Measurements from ENCODE around the gene IGF2BP2. TPM values are rescaled to one million over a fixed set of nuclear protein-coding genes. Genes with fewer than 3 reads are reported as not detected.
"Not testable (repeated sequence)": the region's sequence is repeated elsewhere in the genome, so short reads cannot be mapped to it uniquely, and the experiment has no call there.

The IGF2BP2 gene
- total RNA-seq, 1 donor from 2014 or later: 9.8 TPM

DNA sequence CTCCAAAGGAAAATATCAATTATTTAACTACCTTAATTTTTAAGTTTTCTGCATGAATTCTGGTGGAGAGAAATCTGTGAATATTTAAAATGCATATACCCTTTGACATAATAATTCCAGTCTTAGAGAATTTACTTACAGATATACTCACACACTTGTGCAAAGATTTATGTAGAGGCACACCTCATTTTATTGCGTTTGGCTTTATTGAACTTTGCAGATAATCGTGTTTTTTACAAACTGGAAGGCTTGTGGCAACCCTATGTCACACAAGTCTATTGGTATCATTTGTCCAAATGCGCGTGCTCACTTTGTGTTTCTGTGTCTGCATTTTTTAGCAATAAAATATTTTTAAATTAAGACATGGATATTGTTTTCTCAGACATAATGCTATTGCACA lies 157.3 kb downstream of the IGF2BP2 start:
- Histone ChIP-seq H3K4me3 (no peak overlapping the region), H3K4me1 (no peaks in the 10 kb centered on the region), H3K27ac (no peak overlapping the region), H3K9me3 (no peaks in the 10 kb centered on the region), H3K36me3 (peaks cover 0 to 5% of the 10 kb centered on the region in 2 donors), H3K27me3 (no peaks in the 10 kb centered on the region)
- no peak for TF ChIP-seq POLR2A (IDR thresholded peaks at IDR 0.05)
- no peak for TF ChIP-seq POLR2AphosphoS5 (IDR thresholded peaks at IDR 0.05; ENCODE audit: insufficient read depth in 1 of 2, low read depth in 1 of 2)
- no peak for TF ChIP-seq CTCF (IDR thresholded peaks at IDR 0.05)
- DNase-seq (ENCODE audit: extremely low spot score in 2 of 2): no peak
- intact Hi-C loops (cut with DNase I): loop anchor here (10.0 kb wide), 1 partner anchor 107 kb away; no protein-coding TSS in a partner anchor

GRCh38 chr3:185663929-185664328 lies 160.9 kb downstream of the IGF2BP2 start:
- intact Hi-C loops (cut with DNase I): loop anchor here (10.0 kb wide), 1 partner anchor 111 kb away; no protein-coding TSS in a partner anchor
- peaks cover 0 to 5% of the 10 kb centered on the region in 2 donors for H3K36me3 ChIP-seq
- no peaks in the 10 kb centered on the region for H3K27me3 ChIP-seq
- no peak overlapping the region for H3K27ac ChIP-seq
- H3K4me3 ChIP-seq: no peak overlapping the region
- TF ChIP-seq POLR2A (IDR thresholded peaks at IDR 0.05) (no peak), POLR2AphosphoS5 (IDR thresholded peaks at IDR 0.05; ENCODE audit: insufficient read depth in 1 of 2, low read depth in 1 of 2) (no peak), CTCF (IDR thresholded peaks at IDR 0.05) (no peak)
- peaks cover 18% of the 10 kb centered on the region for H3K4me1 ChIP-seq
- DNase-seq (ENCODE audit: extremely low spot score in 2 of 2): no peak
- no peaks in the 10 kb centered on the region for H3K9me3 ChIP-seq

- no peak overlapping the region for H3K27ac ChIP-seq
- TF ChIP-seq POLR2A (IDR thresholded peaks at IDR 0.05) (no peak), POLR2AphosphoS5 (IDR thresholded peaks at IDR 0.05; ENCODE audit: insufficient read depth in 1 of 2, low read depth in 1 of 2) (no peak), CTCF (IDR thresholded peaks at IDR 0.05) (no peak)
- no peaks in the 10 kb centered on the region for H3K27me3 ChIP-seq
- H3K9me3 ChIP-seq: no peaks in the 10 kb centered on the region
- intact Hi-C loops (cut with DNase I): loop anchor here (10.0 kb wide), 1 partner anchor 113 kb away; no protein-coding TSS in a partner anchor
- no peak overlapping the region for H3K4me3 ChIP-seq
- H3K4me1 ChIP-seq: peaks cover 40% of the 10 kb centered on the region
- peaks cover 0 to 3% of the 10 kb centered on the region in 2 donors for H3K36me3 ChIP-seq
- DNase-seq (ENCODE audit: extremely low spot score in 2 of 2): peak in 1 of 2 donors; percentile 82
Observed at GRCh38 chr3:185661772-185662171, 163.1 kb downstream of the IGF2BP2 start.

GRCh38 chr3:185661296-185661695 lies 163.5 kb downstream of the IGF2BP2 start:
- not testable (repeated sequence) for H3K4me3 ChIP-seq, H3K9me3 ChIP-seq, H3K27ac ChIP-seq, H3K27me3 ChIP-seq, H3K36me3 ChIP-seq
- H3K4me1 ChIP-seq: peaks cover 43% of the 10 kb centered on the region
- DNase-seq (ENCODE audit: extremely low spot score in 2 of 2): peak in 1 of 2 donors; percentile 6
- intact Hi-C loops (cut with DNase I): loop anchor here (10.0 kb wide), 1 partner anchor 114 kb away; no protein-coding TSS in a partner anchor

DNA sequence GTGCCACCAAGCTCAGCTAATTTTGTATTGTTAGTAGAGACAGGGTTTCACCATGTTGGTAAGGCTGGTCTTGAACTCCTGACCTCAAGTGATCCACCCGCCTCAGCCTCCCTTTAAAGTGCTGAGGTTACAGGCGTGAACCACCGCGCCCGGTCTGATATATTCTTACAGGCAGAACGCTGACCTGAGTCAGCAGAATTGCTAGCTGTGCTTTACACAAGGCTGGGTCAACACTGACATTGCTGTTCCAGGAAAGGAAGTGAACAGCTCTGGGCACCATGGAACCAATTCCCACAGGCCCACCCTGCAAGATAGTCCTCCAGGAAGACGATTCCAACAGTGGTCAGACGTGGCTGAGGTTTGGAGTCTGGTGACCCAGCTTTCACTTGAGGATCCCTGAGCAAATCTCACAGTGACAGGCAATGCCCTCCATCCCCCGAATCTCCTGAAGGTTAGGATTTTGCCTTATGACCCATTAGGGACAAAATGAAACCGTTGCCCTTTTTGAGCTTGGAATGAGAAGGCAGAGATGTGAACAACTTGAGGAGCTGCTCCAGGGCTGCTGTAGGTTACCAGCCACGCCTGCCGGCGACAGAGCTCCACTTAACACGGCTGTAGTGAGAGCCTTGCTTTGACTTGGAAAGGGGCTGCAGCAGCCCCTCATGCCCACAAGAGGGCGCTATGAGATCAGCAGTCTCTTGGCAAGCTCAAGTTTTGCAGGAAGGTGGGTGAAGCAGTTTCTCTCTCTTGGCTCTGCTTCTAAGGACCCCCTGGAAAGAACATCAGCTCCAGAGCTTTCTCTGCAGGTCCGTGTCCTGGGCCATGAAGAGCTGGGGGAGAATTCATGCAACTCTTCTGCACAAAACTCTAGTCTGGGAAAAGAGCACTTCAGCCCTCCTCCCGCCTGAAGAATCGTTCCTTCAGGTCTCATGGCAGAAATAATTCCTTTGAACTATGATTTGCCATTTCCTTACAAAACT lies 164.6 kb downstream of the IGF2BP2 start:
- no peaks in the 10 kb centered on the region for H3K36me3 ChIP-seq
- intact Hi-C loops (cut with DNase I): loop anchor here (10.0 kb wide), 1 partner anchor 115 kb away; no protein-coding TSS in a partner anchor
- no peak overlapping the region for H3K4me3 ChIP-seq
- peak in 1 of 2 donors; percentile 87 for DNase-seq (ENCODE audit: extremely low spot score in 2 of 2)
- no peaks in the 10 kb centered on the region for H3K27me3 ChIP-seq
- peak overlapping the region; percentile 94 for H3K27ac ChIP-seq
- H3K4me1 ChIP-seq: peaks cover 53% of the 10 kb centered on the region
- TF ChIP-seq POLR2AphosphoS5 (IDR thresholded peaks at IDR 0.05; ENCODE audit: insufficient read depth in 1 of 2, low read depth in 1 of 2) (peak; percentile 18 to 43), CTCF (IDR thresholded peaks at IDR 0.05) (peak; percentile 88 to 93 (median 91)), POLR2A (IDR thresholded peaks at IDR 0.05) (no peak)
- no peaks in the 10 kb centered on the region for H3K9me3 ChIP-seq
